ENCODE measurements around the gene COQ5.

DNA sequence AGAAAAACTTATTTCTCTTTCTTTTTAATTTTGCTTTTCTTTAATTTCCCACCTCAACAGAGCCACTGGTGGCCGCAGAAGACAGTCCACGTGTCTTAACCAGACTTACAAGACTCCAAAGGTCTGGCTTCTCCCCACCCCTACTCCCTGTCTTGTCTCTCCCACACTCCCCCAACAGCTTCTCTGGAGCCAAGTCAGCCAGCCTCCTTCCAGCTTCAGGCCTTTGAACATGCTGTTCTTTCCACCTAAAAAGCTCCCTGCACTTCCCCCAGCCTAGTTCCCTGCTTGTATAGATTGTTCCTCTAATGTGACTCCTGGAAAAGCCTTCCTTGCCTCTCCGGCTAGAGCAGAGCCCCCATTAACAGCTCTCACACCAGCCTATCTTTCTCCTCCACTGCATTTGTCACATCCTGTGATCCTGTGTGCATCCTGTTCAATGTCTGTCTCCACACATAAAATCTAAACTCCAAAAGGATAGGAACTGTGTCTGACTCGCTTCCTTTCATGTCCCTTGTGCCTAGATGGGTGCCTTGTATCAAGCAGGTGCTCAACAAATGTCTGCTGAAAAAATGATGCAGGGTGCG is 40.8 kb downstream of the COQ5 start:
- TF ChIP-seq, protein P1, sequence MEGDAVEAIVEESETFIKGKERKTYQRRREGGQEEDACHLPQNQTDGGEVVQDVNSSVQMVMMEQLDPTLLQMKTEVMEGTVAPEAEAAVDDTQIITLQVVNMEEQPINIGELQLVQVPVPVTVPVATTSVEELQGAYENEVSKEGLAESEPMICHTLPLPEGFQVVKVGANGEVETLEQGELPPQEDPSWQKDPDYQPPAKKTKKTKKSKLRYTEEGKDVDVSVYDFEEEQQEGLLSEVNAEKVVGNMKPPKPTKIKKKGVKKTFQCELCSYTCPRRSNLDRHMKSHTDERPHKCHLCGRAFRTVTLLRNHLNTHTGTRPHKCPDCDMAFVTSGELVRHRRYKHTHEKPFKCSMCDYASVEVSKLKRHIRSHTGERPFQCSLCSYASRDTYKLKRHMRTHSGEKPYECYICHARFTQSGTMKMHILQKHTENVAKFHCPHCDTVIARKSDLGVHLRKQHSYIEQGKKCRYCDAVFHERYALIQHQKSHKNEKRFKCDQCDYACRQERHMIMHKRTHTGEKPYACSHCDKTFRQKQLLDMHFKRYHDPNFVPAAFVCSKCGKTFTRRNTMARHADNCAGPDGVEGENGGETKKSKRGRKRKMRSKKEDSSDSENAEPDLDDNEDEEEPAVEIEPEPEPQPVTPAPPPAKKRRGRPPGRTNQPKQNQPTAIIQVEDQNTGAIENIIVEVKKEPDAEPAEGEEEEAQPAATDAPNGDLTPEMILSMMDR (IDR thresholded peaks at IDR 0.05; ENCODE audit: low read depth, low read length, poor library complexity, severe bottlenecking): no peak
- TF ChIP-seq EZH2phosphoT487 (IDR thresholded peaks at IDR 0.05; ENCODE audit: borderline replicate concordance, low read length): no peak
